Gastrocnemius medialis (tissue), 4 donors: ENCODE measurements around the gene EPHA4. TPM values are rescaled to one million over a fixed set of nuclear protein-coding genes. Genes with fewer than 3 reads are reported as not detected.

ENCODE experiments used
- ATAC-seq, 2 donors: fragments of 150-250 bp; one replicate each; pipeline ENCODE4 v1.9.1; 2016
- DNase-seq, 2 donors: peaks; one replicate each; pipeline ENCODE4 v3.0.0-alpha.2; 2019
- H3K27ac ChIP-seq, 4 donors: fragments of 200-600 bp; sonication (generic); 1 replicate in 1 of 4; 2 replicates in 3 of 4; pipeline ENCODE4 v1.5.1; 2016 to 2018; ENCODE audit warnings: mild to moderate bottlenecking in 2 of 4, moderate library complexity in 1 of 4
- H3K27me3 ChIP-seq, 3 donors: fragments of 200-600 bp; sonication (generic) in 2 of 3; 1 replicate in 1 of 3; 2 replicates in 2 of 3; pipeline versions ENCODE4 v1.5.1 to v1.6.0; 2016 to 2019; ENCODE audit warnings: mild to moderate bottlenecking in 1 of 3, moderate library complexity in 1 of 3
- H3K36me3 ChIP-seq, 2 donors: fragments of 200-600 bp; sonication (generic) in 1 of 2; one replicate each; pipeline ENCODE4 v1.5.1; 2017 to 2018
- H3K4me1 ChIP-seq, 2 donors: fragments of 200-600 bp; sonication (generic) in 1 of 2; one replicate each; pipeline ENCODE4 v1.5.1; 2016 to 2017; ENCODE audit warnings: mild to moderate bottlenecking in 2 of 2
- H3K4me3 ChIP-seq, 4 donors: fragments of 200-600 bp; sonication (generic) in 3 of 4; 1 replicate in 1 of 4; 2 replicates in 3 of 4; pipeline ENCODE4 v1.5.1; 2016 to 2019; ENCODE audit warnings: mild to moderate bottlenecking in 2 of 4
- H3K9me3 ChIP-seq, 3 donors: fragments of 200-600 bp; sonication (generic) in 2 of 3; 1 replicate in 1 of 3; 2 replicates in 2 of 3; pipeline ENCODE4 v1.5.1; 2016 to 2019
- CTCF ChIP-seq, 5 experiments: fragments of 450-650 bp in 3 of 5; fragments of 200-600 bp in 2 of 5; sonication (generic) in 2 of 5; IDR thresholded peaks in 4 of 5; conservative IDR thresholded peaks in 1 of 5; 1 replicate in 4 of 5; 2 replicates in 1 of 5; pipeline ENCODE4 v1.5.1; 2016 to 2019; ENCODE audit warnings: antibody characterized with exemption in 5 of 5, mild to moderate bottlenecking in 3 of 5, moderate library complexity in 3 of 5
- POLR2A ChIP-seq, 2 donors: fragments of 450-650 bp; IDR thresholded peaks; one replicate each; pipeline ENCODE4 v1.6.1; 2017; ENCODE audit warnings: antibody characterized with exemption in 2 of 2, mild to moderate bottlenecking in 2 of 2, moderate library complexity in 2 of 2
- in situ Hi-C, 4 donors: fragments of 200-750 bp; cut with MboI; loops; one replicate each; pipeline versions ENCODE4 v1.15.0 to v1.8.0; 2017; ENCODE audit warnings: low sequenced_read_pairs in 4 of 4
- intact Hi-C: fragments of 100-400 bp; cut with DNase I; formaldehyde crosslinking; loops from one replicate; pipeline ENCODE4 v1.15.1; 2023; ENCODE audit warnings: low total_unique reads
- total RNA-seq, 4 donors: library from RNA; depleted of rRNA; stranded (reverse); fragments of >200 nt; gene quantifications; one replicate each; pipeline versions ENCODE4 v1.1.0 to v1.2.3, GENCODE V29; 2016

The EPHA4 gene
- total RNA-seq, 4 donors from 2014 or later, result 6.3 to 18.8 (median 13.0) TPM

DNA sequence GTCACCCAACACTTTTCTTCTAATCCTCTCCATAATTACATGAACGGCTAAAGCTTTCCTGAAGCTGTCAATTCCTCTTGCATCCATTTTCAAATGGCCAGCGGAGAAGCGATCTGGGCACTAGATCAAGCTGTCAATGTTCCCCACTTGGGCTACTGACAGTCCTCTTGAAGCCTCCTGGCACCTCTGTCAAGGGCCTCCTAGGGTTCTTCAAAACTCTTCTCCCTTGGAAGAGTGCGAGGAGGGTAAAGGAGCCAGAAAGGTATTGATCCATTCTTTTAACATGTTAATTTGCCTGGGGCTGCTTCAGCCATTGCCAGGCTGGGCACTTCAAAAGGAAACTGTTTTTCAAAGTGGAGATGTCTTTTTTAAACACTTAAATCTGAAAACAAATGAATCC, 19.8 kb downstream of the EPHA4 start:
- Histone ChIP-seq H3K9me3 (no peaks in the 10 kb centered on the region), H3K36me3 (no peaks in the 10 kb centered on the region), H3K4me3 (no peak overlapping the region), H3K4me1 (peaks cover 29 to 31% of the 10 kb centered on the region in 2 donors), H3K27ac (no peak overlapping the region), H3K27me3 (no peaks in the 10 kb centered on the region)
- intact Hi-C loops (no loop called here), in situ Hi-C loops (loop anchor here in 1 of 4 donors (25.0 kb wide), 1 partner anchor 1815 kb away; no protein-coding TSS in a partner anchor)
- TF ChIP-seq POLR2A (IDR thresholded peaks at IDR 0.05) (no peak), CTCF (IDR thresholded peaks at IDR 0.05 in 4 of 5, conservative IDR thresholded peaks at IDR 0.05 in 1 of 5) (no peak)
- ATAC-seq (no peak), DNase-seq (no peak)

GRCh38 chr2:221551864-221552263, 20.2 kb downstream of the EPHA4 start:
- Histone ChIP-seq H3K9me3 (no peaks in the 10 kb centered on the region), H3K36me3 (no peaks in the 10 kb centered on the region), H3K27me3 (no peaks in the 10 kb centered on the region), H3K4me3 (no peak overlapping the region), H3K4me1 (peaks cover 29 to 31% of the 10 kb centered on the region in 2 donors), H3K27ac (no peak overlapping the region)
- DNase-seq, result no peak
- intact Hi-C loops, result no loop called here
- no peak for TF ChIP-seq POLR2A (IDR thresholded peaks at IDR 0.05)
- TF ChIP-seq CTCF (IDR thresholded peaks at IDR 0.05 in 4 of 5, conservative IDR thresholded peaks at IDR 0.05 in 1 of 5), result no peak
- no peak for ATAC-seq
- in situ Hi-C loops, result loop anchor here in 1 of 4 donors (25.0 kb wide), 1 partner anchor 1815 kb away; no protein-coding TSS in a partner anchor

- Histone ChIP-seq H3K4me1 (peaks cover 12 to 15% of the 10 kb centered on the region in 2 donors), H3K27ac (no peak overlapping the region), H3K27me3 (no peaks in the 10 kb centered on the region), H3K4me3 (no peak overlapping the region), H3K9me3 (no peaks in the 10 kb centered on the region), H3K36me3 (no peaks in the 10 kb centered on the region)
- in situ Hi-C loops (no loop called here), intact Hi-C loops (no loop called here)
- ATAC-seq, result no peak
- DNase-seq, result no peak
- TF ChIP-seq POLR2A (IDR thresholded peaks at IDR 0.05), result no peak
- TF ChIP-seq CTCF (IDR thresholded peaks at IDR 0.05 in 4 of 5, conservative IDR thresholded peaks at IDR 0.05 in 1 of 5), result no peak
Observed at GRCh38 chr2:221549143-221549542, 23.0 kb downstream of the EPHA4 start.

DNA sequence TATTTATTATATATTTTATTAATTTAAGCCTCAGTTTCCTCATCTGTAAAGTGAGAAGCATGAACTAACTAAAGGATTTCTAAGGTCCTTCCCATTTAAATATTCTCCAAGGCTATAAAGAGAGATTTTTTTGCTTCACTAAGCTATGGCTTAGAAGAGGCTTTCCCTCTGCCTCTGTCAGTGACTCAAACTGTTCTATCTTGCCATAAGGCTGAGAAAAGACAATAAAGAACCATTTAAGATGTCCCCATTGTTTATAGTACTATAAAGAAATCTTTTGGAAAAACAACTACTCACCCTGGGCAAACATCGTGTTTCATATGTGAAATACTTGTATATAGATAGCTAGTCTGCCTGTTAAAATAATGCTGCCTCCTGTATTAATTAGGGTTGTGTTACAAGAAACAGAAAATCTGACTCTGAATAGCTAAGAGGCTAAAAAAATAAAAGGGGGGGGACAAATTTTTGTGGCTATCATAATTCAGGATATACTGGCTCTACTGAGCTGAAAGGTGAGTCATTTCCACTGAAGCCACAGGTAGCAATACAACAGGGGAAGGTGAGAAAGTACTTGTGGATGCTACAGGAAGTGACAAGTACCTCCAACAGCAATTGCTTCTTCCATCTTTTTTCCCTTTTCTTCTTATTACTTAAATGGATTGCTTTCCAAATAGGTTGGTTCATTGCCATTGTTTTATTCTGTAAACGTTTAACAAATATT, 25.4 kb downstream of the EPHA4 start:
- ATAC-seq, result no peak
- in situ Hi-C loops, result no loop called here

More for the DNA sequence above, 25.4 kb downstream of the EPHA4 start:
- Histone ChIP-seq H3K36me3 (no peaks in the 10 kb centered on the region), H3K27ac (no peak overlapping the region), H3K27me3 (no peaks in the 10 kb centered on the region), H3K4me3 (no peak overlapping the region), H3K4me1 (peaks cover 0 to under 1% of the 10 kb centered on the region in 2 donors), H3K9me3 (no peaks in the 10 kb centered on the region)
- TF ChIP-seq CTCF (IDR thresholded peaks at IDR 0.05 in 4 of 5, conservative IDR thresholded peaks at IDR 0.05 in 1 of 5) (no peak), POLR2A (IDR thresholded peaks at IDR 0.05) (no peak)
- intact Hi-C loops, result no loop called here
- DNase-seq, result no peak
